ENCODE measurements around the gene CCNJ.

Gene CCNJ

DNA sequence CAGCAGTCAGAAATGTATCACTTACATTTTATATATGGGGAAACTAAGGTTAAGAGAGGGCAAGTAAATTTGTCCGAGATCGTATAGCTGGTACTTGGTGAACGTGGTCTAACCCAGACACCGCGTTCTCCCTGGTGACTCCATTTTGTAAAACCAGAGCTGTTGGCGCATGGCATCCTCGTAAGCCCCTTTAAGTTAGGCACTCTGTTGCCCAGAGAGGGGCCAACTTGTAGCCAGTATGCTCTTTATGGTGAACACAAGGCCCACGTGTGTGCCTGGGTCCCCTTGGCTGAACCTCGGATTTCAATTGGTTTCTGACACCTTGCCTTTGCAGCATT lies 47.0 kb downstream of the CCNJ start:
- H3K27ac ChIP-seq = peak overlapping the region; percentile 95
- DNase-seq (ENCODE audit: low spot score) = no peak
- no peak for TF ChIP-seq CTCF (conservative IDR thresholded peaks at IDR 0.05; ENCODE audit: low read depth)
- ChIA-PET CTCF (interaction anchor here (0.5 to 0.6 kb wide), 2 partner anchors 245 to 1124 kb away, joined by 3 to 5 read pairs; no protein-coding TSS in a partner anchor), POLR2A (ENCODE audit: low non-redundant PET) (interaction anchor here (0.8 to 2.2 kb wide), 2 partner anchors 40 to 46 kb away, joined by 3 to 32 read pairs; partner anchors contain the start of gene ZNF518A)

GRCh38 chr10:96092999-96093767 lies 49.8 kb downstream of the CCNJ start:
- no peak overlapping the region for H3K27ac ChIP-seq
- ChIA-PET CTCF (no interaction called here), POLR2A (ENCODE audit: low non-redundant PET) (no interaction called here)
- TF ChIP-seq CTCF (conservative IDR thresholded peaks at IDR 0.05; ENCODE audit: low read depth) = no peak
- DNase-seq (ENCODE audit: low spot score) = no peak

GRCh38 chr10:96093948-96094347 lies 50.6 kb downstream of the CCNJ start:
- TF ChIP-seq CTCF (conservative IDR thresholded peaks at IDR 0.05; ENCODE audit: low read depth) = no peak
- ChIA-PET POLR2A (ENCODE audit: low non-redundant PET) (no interaction called here), CTCF (interaction anchor here (0.7 kb wide), 1 partner anchor 37 kb away, joined by 3 read pairs; no protein-coding TSS in a partner anchor)
- no peak for DNase-seq (ENCODE audit: low spot score)
- H3K27ac ChIP-seq = no peak overlapping the region

DNA sequence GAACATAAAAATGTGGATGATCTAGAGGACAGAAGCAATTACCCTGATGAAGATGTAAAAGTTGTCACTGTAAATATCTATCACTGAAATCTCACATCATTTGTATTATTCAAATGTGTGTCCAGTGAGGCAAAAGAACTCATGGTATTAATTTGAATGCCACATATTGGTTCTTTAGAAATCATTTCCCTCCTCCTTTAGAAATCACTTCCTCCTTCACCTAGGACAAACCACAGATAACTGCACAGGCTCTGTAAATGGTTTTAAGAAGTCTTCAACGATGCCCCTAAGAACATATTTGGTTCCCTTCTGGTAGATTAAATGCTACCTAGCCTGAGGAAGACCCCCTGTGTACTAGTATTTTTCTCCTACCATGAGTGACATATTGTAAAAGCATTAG lies 53.6 kb downstream of the CCNJ start:
- DNase-seq (ENCODE audit: low spot score) = no peak
- no peak overlapping the region for H3K27ac ChIP-seq
- POLR2A ChIA-PET (ENCODE audit: low non-redundant PET) = no interaction called here
- CTCF ChIA-PET = no interaction called here
- no peak for TF ChIP-seq CTCF (conservative IDR thresholded peaks at IDR 0.05; ENCODE audit: low read depth)

DNA sequence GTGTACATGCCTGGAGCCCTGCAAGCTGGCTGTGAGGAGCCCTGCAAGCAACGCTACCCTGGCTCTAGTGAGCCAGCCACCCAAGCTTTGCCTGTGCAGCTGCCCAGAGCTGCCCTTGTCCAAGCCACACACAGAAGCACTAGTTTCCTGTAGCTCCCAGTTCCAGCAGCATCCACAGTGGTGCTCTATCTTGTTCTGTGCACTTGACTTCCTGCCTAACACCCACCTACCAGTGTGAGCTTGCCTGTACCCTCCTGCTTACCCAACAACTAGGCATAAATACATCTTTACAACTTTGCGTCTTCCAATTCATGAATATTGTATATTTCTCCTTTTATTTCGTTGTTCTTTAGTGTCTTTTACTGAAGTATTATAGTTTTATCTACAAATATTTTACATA lies 54.5 kb downstream of the CCNJ start:
- ChIA-PET POLR2A (ENCODE audit: low non-redundant PET) (interaction anchor here (0.9 kb wide), 1 partner anchor 8 kb away, joined by 3 read pairs; no protein-coding TSS in a partner anchor), CTCF (interaction anchor here (0.6 kb wide), 1 partner anchor 984 kb away, joined by 3 read pairs; no protein-coding TSS in a partner anchor)
- DNase-seq (ENCODE audit: low spot score) = no peak
- no peak overlapping the region for H3K27ac ChIP-seq
- no peak for TF ChIP-seq CTCF (conservative IDR thresholded peaks at IDR 0.05; ENCODE audit: low read depth)

DNA sequence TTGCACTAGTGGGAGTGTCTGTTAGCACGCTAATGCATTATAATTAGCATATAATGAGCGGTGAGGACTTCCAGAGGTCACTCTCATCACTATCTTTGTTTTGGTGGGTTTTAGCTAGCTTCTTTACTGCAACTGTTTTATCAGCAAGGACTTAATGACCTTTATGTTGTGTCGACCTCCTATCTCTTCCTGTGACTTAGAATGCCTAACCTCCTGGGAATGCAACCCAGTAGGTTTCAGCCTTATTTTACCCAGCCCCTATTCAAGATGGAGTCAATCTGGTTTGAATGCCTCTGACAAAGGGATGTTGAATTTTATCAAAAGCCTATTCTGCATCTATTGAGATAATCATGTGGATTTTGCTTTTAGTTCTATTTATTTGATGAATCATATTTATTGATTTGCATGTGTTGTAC lies 64.2 kb downstream of the CCNJ start:
- ChIA-PET POLR2A (ENCODE audit: low non-redundant PET) (no interaction called here), CTCF (interaction anchor here (0.6 kb wide), 1 partner anchor 444 kb away, joined by 3 read pairs; no protein-coding TSS in a partner anchor)
- no peak overlapping the region for H3K27ac ChIP-seq
- DNase-seq (ENCODE audit: low spot score) = no peak
- TF ChIP-seq CTCF (conservative IDR thresholded peaks at IDR 0.05; ENCODE audit: low read depth) = no peak
